ENCODE measurements around the gene SORCS1.

DNA sequence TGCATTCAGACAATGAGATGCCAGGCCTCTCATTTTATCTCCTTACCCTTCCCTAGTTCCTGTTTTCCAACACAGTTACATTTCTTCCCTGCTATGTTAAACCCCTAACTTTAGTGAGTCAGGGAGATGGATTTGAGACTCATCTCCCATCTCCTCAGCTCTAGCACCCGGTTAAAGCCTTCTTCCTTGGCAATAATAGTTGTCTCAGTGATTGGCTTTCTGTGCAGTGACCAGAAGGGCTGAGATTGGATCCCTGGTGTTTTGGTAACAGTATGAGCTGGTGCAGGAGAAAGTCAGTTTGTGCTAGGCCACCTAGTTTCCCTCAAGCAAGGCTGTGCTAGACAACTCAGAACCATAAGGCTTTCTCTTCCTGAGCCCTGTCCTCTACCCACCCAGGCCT is 212.5 kb downstream of the SORCS1 start:
- TF ChIP-seq ZFX (IDR thresholded peaks at IDR 0.05; ENCODE audit: borderline replicate concordance) = no peak
- TF ChIP-seq, protein P1, sequence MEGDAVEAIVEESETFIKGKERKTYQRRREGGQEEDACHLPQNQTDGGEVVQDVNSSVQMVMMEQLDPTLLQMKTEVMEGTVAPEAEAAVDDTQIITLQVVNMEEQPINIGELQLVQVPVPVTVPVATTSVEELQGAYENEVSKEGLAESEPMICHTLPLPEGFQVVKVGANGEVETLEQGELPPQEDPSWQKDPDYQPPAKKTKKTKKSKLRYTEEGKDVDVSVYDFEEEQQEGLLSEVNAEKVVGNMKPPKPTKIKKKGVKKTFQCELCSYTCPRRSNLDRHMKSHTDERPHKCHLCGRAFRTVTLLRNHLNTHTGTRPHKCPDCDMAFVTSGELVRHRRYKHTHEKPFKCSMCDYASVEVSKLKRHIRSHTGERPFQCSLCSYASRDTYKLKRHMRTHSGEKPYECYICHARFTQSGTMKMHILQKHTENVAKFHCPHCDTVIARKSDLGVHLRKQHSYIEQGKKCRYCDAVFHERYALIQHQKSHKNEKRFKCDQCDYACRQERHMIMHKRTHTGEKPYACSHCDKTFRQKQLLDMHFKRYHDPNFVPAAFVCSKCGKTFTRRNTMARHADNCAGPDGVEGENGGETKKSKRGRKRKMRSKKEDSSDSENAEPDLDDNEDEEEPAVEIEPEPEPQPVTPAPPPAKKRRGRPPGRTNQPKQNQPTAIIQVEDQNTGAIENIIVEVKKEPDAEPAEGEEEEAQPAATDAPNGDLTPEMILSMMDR (IDR thresholded peaks at IDR 0.05) = no peak
